K562 (cell line): ENCODE measurements around the gene RBMS1. TPM values are rescaled to one million over a fixed set of nuclear protein-coding genes. Genes with fewer than 3 reads are reported as not detected.
A peak's percentile ranks its signal among the peaks of the same experiment; 100 is the strongest.

ENCODE experiments used
- ATAC-seq: fragments of 200-7000 bp; cut with Tn5 transposase; 3 replicates; pipeline ENCODE4 v1.9.1; 2020; ENCODE audit warnings: moderate library complexity
- BruUV-seq: library from RNA; stranded (reverse); fragments of 400-500 nt; replicated peaks from 2 replicates; lab custom pipeline; 2021; lab: Mats Ljungman, UMichigan
- CTCF ChIA-PET: fragments of 300-600 bp; formaldehyde crosslinking; extraction: SDS; loops from one replicate; lab custom pipeline; 2021; ENCODE audit warnings: low intra/inter-chr PET ratio; lab: Yijun Ruan, JAX
- POLR2A ChIA-PET: fragments of 300-600, 350-650 bp; sonication (Branson Sonifier 250); formaldehyde crosslinking; extraction: SDS; loops from one replicate; lab custom pipeline; 2021; ENCODE audit warnings: antibody characterized with exemption, inconsistent platforms; lab: Yijun Ruan, JAX
- DNase-seq, 4 experiments: peaks; one replicate each; pipeline versions ENCODE4 v3.0.0 to v3.0.0-alpha.2; 2011 to 2018; ENCODE audit warnings: low spot score in 3 of 4, mixed read lengths in 3 of 4; ENCODE audit errors: extremely low read depth in 1 of 4
- FAIRE-seq: peaks from 2 replicates; lab custom pipeline; 2011; peaks lifted over from hg19 to GRCh38; lab: Jason Lieb, UNC
- H2AFZ ChIP-seq: 2 replicates; pipeline ENCODE4 v1.6.0; 2011; ENCODE audit warnings: low read depth, low read length, control low read depth, inconsistent platforms
- H3K27ac ChIP-seq: fragments of 200-600 bp; 3 replicates; pipeline ENCODE4 v1.8.0; 2011; ENCODE audit warnings: low read depth, mild to moderate bottlenecking, control low read depth, inconsistent platforms, low read length, moderate library complexity, mixed read lengths; ENCODE audit errors: extremely low read depth
- H3K27me3 ChIP-seq, 2 experiments: fragments of 300-600 bp in 1 of 2; 2 replicates in 1 of 2; 3 replicates in 1 of 2; pipeline versions ENCODE4 v1.6.0 to v1.8.0; 2011; ENCODE audit warnings: inconsistent platforms in 2 of 2, low read length in 2 of 2, mild to moderate bottlenecking in 1 of 2, mixed read lengths in 1 of 2, moderate library complexity in 1 of 2; ENCODE audit not compliant: control insufficient read depth in 2 of 2, insufficient read depth in 2 of 2
- H3K36me3 ChIP-seq: fragments of 300-600 bp; 3 replicates; pipeline ENCODE4 v1.8.0; 2011; ENCODE audit warnings: mild to moderate bottlenecking, low read length, inconsistent platforms; ENCODE audit not compliant: control insufficient read depth, insufficient read depth
- H3K4me1 ChIP-seq, 2 experiments: fragments of 200-600 bp in 1 of 2; replicated peaks in 1 of 2; 2 replicates in 1 of 2; 3 replicates in 1 of 2; pipeline versions ENCODE4 v1.5.1 to v1.8.0; 2011; ENCODE audit warnings: inconsistent platforms in 2 of 2, low read length in 2 of 2, mild to moderate bottlenecking in 1 of 2, mixed read lengths in 1 of 2, moderate library complexity in 1 of 2; ENCODE audit not compliant: control insufficient read depth in 2 of 2, insufficient read depth in 2 of 2
- H3K4me2 ChIP-seq: 2 replicates; pipeline ENCODE4 v1.6.1; 2011; ENCODE audit warnings: low read length, control low read depth, inconsistent platforms, mixed read lengths; ENCODE audit not compliant: insufficient read depth
- H3K4me3 ChIP-seq: fragments of 200-600 bp; sonication (generic), shearing (Covaris generic); 2 replicates; pipeline ENCODE4 v1.5.1; 2016; ENCODE audit warnings: control low read depth, inconsistent platforms
- H3K79me2 ChIP-seq: fragments of 200-600 bp; 3 replicates; pipeline ENCODE4 v1.8.0; 2011; ENCODE audit warnings: low read length, inconsistent platforms; ENCODE audit not compliant: control insufficient read depth, insufficient read depth
- H3K9ac ChIP-seq, 2 experiments: 2 replicates each; pipeline versions ENCODE4 v1.6.0 to v1.6.1; 2011; ENCODE audit warnings: low read depth in 2 of 2, low read length in 2 of 2, control low read depth in 1 of 2, inconsistent platforms in 1 of 2, mild to moderate bottlenecking in 1 of 2, mixed read lengths in 1 of 2; ENCODE audit not compliant: insufficient read depth in 1 of 2
- H3K9me1 ChIP-seq: one replicate; pipeline ENCODE4 v1.6.0; 2011; ENCODE audit warnings: inconsistent platforms, mild to moderate bottlenecking, low read length, moderate library complexity; ENCODE audit not compliant: control insufficient read depth, insufficient read depth
- H3K9me3 ChIP-seq: replicated peaks from 2 replicates; pipeline ENCODE4 v1.5.1; 2011; ENCODE audit warnings: low read depth, low read length, inconsistent platforms; ENCODE audit not compliant: control insufficient read depth, insufficient read depth
- H4K20me1 ChIP-seq: replicated peaks from 2 replicates; pipeline ENCODE4 v1.6.1; 2011; ENCODE audit warnings: low read length, inconsistent platforms, mixed read lengths; ENCODE audit not compliant: control insufficient read depth, insufficient read depth
- CXXC5 ChIP-seq: fragments of 250-450 bp; sonication (Bioruptor Pico); IDR thresholded peaks from 2 replicates; pipeline ENCODE4 v1.8.0; 2022; ENCODE audit warnings: inconsistent platforms, mild to moderate bottlenecking, moderate library complexity
- FUS ChIP-seq: fragments of 200-400 bp; formaldehyde crosslinking; optimal IDR thresholded peaks from 2 replicates; pipeline ENCODE3; 2017; ENCODE audit warnings: low read depth, low read length
- L3MBTL2 ChIP-seq: fragments of 450-650 bp; IDR thresholded peaks from 2 replicates; pipeline ENCODE4 v1.6.1; 2016; ENCODE audit warnings: mild to moderate bottlenecking, moderate library complexity
- PHB2 ChIP-seq: fragments of 450-650 bp; IDR thresholded peaks from 2 replicates; pipeline ENCODE4 v1.6.1; 2017; ENCODE audit warnings: low read depth
- RFX7 ChIP-seq: fragments of 250-450 bp; sonication (Bioruptor Pico); IDR thresholded peaks from 2 replicates; pipeline ENCODE4 v1.5.1; 2021; ENCODE audit warnings: mild to moderate bottlenecking
- ZNF316 ChIP-seq: fragments of 450-650 bp; IDR thresholded peaks from 2 replicates; pipeline ENCODE4 v1.6.1; 2016
- ZNF586 ChIP-seq: fragments of 450-650 bp; formaldehyde crosslinking; conservative IDR thresholded peaks from 2 replicates; pipeline ENCODE4 v1.4.0; 2020; ENCODE audit warnings: mild to moderate bottlenecking, moderate library complexity
- WGBS: fragments of 100-300 bp; shearing (Covaris generic); methylation state at CpG from one replicate; pipeline ENCODE4 v1.1.6; 2016; ENCODE audit warnings: low coverage, mixed read lengths; ENCODE audit not compliant: insufficient coverage; ENCODE audit errors: missing lambda C conversion rate; 5-methylcytosine and 5-hydroxymethylcytosine counted together
- in situ Hi-C: fragments of 300-500 bp; cut with MboI; formaldehyde crosslinking; loops from 4 replicates; pipeline ENCODE4 v1.15.0; 2018; ENCODE audit warnings: inconsistent platforms, mixed read lengths
- intact Hi-C: fragments of 100-400 bp; cut with micrococcal nuclease; formaldehyde crosslinking; loops from 2 replicates; pipeline ENCODE4 v1.14.2; 2022
- polyA plus RNA-seq, 8 experiments: library from polyadenylated mRNA; depleted of rRNA in 4 of 8; stranded (reverse) in 5 of 8; unstranded in 3 of 8; fragments of >200 nt; fragmentation: Nextera tagmentation in 2 of 8; fragmentation: Illumina TruSeq in 1 of 8; extraction: Ambion mirVana in 2 of 8; extraction: Trizol in 1 of 8; gene quantifications; 2 replicates each; pipeline versions ENCODE4 v1.2.1 to v1.2.3, GENCODE V29; 2011 to 2014; ENCODE audit warnings: inconsistent platforms in 1 of 8, missing spikeins in 1 of 8
- total RNA-seq, 7 experiments: library from RNA; depleted of rRNA in 6 of 7; stranded (reverse); fragments of >200 nt in 6 of 7; fragmentation: Illumina TruSeq in 2 of 7; extraction: Trizol in 2 of 7; gene quantifications; 2 replicates each; pipeline versions ENCODE4 v1.2.1 to v1.2.3, GENCODE V29; 2011 to 2021; ENCODE audit warnings: low replicate concordance in 1 of 7
- TF ChIP-seq, protein P1 (sequence below): fragments of 450-650 bp; IDR thresholded peaks from 2 replicates; pipeline ENCODE4 v1.6.1; 2018; ENCODE audit not compliant: partially characterized antibody
- TF ChIP-seq, protein P2 (sequence below): conservative IDR thresholded peaks from 2 replicates; pipeline ENCODE4 v1.6.1; 2011; ENCODE audit warnings: low read depth, mild to moderate bottlenecking, low read length; ENCODE audit not compliant: control insufficient read depth

The RBMS1 gene
- total and polyA plus RNA-seq, 9 of the 15 experiments (the other 6 are each of a cell fraction or from before 2014, with no cell fraction given) = 0.04 to 0.31 (median 0.09) TPM; not detected in 6

DNA sequence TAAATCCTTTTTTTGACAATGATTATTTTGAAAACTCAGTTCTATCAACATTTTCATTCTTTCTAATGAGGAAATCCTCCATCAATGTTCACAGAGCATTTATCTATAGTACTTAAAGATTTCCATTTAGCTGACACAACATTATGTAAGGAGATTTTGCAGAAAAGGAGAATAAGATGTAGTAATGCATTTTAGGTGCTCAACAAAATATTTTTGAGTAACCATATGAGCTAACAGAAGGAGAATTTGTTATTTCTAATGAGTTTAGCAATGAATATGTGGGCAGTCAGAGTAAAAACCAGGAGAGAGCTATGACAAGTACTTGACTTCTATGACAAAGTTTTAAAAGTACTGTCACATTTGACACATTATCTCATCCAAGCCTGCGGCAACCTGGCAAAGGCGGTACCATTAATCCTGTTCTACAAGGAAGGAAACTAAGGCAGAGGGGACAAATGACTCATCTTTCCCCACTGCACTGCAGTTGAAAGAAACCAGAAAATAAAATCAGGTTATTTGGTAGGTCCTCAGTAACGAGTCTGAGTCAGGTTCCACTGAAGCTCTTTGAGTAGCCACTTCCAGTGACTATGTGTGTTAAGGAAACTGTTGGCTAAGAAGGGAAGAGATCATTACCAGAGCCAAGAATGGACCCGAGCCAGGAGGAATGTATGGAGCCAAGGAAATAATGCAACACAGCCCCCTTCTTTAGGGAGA, 159.4 kb downstream of the RBMS1 start:
- Histone ChIP-seq H3K9me3 (no peaks in the 10 kb centered on the region), H3K9ac (no peak overlapping the region), H3K9me1 (no peaks in the 10 kb centered on the region)
- no peak for TF ChIP-seq L3MBTL2
- peak; percentile 53 for TF ChIP-seq ZNF316
- TF ChIP-seq, all 486 proteins: peak for 1
- in situ Hi-C loops = no loop called here
- ChIA-PET POLR2A (no interaction called here), CTCF (no interaction called here)
- no peak for FAIRE-seq
- Histone ChIP-seq H3K79me2 (no peaks in the 10 kb centered on the region), H3K4me1 (no peaks in the 10 kb centered on the region), H3K4me3 (no peak overlapping the region), H3K36me3 (no peaks in the 10 kb centered on the region), H2AFZ (no peak overlapping the region), H4K20me1 (no peaks in the 10 kb centered on the region), H3K4me2 (no peak overlapping the region), H3K27ac (no peak overlapping the region), H3K27me3 (no peaks in the 10 kb centered on the region)
- 7% methylated on average over 4 of the region's 4 CpGs for WGBS
- no TSS peak for BruUV-seq
- DNase-seq = no peak
- intact Hi-C loops = loop anchor here (10.0 kb wide), 1 partner anchor 641 kb away; no protein-coding TSS in a partner anchor
- ATAC-seq = no peak

DNA sequence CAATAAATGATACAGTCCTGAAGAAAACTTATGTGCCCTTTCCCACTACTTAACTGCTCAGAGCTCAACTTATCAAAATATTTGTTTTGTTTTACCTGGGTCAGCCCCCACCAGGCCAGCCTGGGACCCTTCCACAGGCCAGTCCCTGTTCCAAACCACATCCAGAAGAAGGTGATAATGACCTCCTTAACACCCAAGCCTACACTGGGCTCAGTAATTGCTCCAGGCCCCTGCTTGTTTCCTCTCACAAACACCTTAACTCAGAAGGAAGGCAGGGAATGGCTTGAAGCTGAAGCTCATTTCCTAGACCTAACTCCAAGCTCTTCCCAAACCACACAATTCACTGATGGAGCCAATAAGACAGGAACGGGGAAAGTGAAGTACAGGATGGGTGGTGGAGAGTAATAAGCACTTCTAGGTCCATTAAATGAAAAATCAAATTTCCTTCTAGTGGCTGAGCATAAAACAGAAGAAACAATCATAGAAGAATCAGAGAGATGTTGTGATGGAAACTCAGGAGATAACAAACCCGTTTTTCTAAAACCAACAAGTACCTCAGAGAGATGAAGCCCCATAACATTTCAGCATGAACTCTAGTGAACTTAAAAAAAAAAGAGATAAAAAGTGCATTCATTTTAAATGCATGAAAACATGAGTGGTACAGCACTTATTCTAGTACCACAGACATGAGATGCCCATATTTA, 160.1 kb downstream of the RBMS1 start:
- FAIRE-seq (no peak), DNase-seq (no peak), ATAC-seq (no peak)
- ChIA-PET CTCF (no interaction called here), POLR2A (no interaction called here)
- 0% methylated on average over 2 of the region's 2 CpGs for WGBS
- no peak overlapping the region for H3K27ac ChIP-seq
- H3K9ac ChIP-seq = no peak overlapping the region
- no peak overlapping the region for H3K4me3 ChIP-seq
- H3K36me3 ChIP-seq = no peaks in the 10 kb centered on the region
- H3K4me1 ChIP-seq = no peaks in the 10 kb centered on the region
- intact Hi-C loops = loop anchor here (10.0 kb wide), 1 partner anchor 641 kb away; no protein-coding TSS in a partner anchor
- no peaks in the 10 kb centered on the region for H3K9me3 ChIP-seq
- no TSS peak for BruUV-seq
- no peaks in the 10 kb centered on the region for H4K20me1 ChIP-seq
- no peaks in the 10 kb centered on the region for H3K9me1 ChIP-seq
- no peaks in the 10 kb centered on the region for H3K27me3 ChIP-seq
- H2AFZ ChIP-seq = no peak overlapping the region
- in situ Hi-C loops = no loop called here
- no peak overlapping the region for H3K4me2 ChIP-seq
- H3K79me2 ChIP-seq = no peaks in the 10 kb centered on the region
- TF ChIP-seq ZNF586 (CRISPR knock-in tag) (no peak), CXXC5 (no peak), RFX7 (no peak), FUS (no peak), PHB2 (no peak)
- TF ChIP-seq, protein P1, sequence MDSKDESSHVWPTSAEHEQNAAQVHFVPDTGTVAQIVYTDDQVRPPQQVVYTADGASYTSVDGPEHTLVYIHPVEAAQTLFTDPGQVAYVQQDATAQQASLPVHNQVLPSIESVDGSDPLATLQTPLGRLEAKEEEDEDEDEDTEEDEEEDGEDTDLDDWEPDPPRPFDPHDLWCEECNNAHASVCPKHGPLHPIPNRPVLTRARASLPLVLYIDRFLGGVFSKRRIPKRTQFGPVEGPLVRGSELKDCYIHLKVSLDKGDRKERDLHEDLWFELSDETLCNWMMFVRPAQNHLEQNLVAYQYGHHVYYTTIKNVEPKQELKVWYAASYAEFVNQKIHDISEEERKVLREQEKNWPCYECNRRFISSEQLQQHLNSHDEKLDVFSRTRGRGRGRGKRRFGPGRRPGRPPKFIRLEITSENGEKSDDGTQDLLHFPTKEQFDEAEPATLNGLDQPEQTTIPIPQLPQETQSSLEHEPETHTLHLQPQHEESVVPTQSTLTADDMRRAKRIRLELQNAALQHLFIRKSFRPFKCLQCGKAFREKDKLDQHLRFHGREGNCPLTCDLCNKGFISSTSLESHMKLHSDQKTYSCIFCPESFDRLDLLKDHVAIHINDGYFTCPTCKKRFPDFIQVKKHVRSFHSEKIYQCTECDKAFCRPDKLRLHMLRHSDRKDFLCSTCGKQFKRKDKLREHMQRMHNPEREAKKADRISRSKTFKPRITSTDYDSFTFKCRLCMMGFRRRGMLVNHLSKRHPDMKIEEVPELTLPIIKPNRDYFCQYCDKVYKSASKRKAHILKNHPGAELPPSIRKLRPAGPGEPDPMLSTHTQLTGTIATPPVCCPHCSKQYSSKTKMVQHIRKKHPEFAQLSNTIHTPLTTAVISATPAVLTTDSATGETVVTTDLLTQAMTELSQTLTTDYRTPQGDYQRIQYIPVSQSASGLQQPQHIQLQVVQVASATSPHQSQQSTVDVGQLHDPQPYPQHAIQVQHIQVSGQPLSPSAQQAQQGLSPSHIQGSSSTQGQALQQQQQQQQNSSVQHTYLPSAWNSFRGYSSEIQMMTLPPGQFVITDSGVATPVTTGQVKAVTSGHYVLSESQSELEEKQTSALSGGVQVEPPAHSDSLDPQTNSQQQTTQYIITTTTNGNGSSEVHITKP = no peak
- TF ChIP-seq, protein P2, sequence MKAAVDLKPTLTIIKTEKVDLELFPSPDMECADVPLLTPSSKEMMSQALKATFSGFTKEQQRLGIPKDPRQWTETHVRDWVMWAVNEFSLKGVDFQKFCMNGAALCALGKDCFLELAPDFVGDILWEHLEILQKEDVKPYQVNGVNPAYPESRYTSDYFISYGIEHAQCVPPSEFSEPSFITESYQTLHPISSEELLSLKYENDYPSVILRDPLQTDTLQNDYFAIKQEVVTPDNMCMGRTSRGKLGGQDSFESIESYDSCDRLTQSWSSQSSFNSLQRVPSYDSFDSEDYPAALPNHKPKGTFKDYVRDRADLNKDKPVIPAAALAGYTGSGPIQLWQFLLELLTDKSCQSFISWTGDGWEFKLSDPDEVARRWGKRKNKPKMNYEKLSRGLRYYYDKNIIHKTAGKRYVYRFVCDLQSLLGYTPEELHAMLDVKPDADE = no peak
